GM21528 (cell line): ENCODE results near the gene GTF2F2.

Experiments used
- ATAC-seq: cut with Tn5 transposase; IDR thresholded peaks from one replicate; pipeline ENCODE4 v1.9.1; 2021; ENCODE audit warnings: mild to moderate bottlenecking, moderate library complexity; ENCODE audit not compliant: unreplicated experiment, low FRiP score

GTF2F2 gene

GRCh38 chr13:45328661-45329111, 208.4 kb downstream of the GTF2F2 start:
- ATAC-seq = no peak

- no peak for ATAC-seq
These were observed 210.9 kb downstream of the GTF2F2 start for GRCh38 chr13:45331123-45331619.

DNA sequence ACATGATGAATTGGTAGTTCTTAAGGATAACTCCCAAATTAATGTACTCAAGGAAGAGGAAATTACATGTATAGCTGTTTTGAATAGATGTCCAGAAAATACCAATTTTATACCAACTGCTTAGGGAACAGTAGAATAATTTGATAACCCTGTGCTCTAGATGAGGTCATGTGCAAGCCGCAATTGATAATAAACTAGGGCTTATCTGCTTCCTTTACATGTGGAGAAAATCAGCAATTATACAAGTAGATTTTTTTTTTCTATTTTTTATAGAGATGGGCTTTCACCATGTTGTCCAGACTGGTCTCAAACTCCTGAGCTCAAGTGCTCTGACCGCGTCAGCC, 211.4 kb downstream of the GTF2F2 start:
- no peak for ATAC-seq

GRCh38 chr13:45332036-45332830, 211.9 kb downstream of the GTF2F2 start:
- ATAC-seq = no peak

- ATAC-seq = no peak
These were observed 212.5 kb downstream of the GTF2F2 start for GRCh38 chr13:45332831-45333219.

DNA sequence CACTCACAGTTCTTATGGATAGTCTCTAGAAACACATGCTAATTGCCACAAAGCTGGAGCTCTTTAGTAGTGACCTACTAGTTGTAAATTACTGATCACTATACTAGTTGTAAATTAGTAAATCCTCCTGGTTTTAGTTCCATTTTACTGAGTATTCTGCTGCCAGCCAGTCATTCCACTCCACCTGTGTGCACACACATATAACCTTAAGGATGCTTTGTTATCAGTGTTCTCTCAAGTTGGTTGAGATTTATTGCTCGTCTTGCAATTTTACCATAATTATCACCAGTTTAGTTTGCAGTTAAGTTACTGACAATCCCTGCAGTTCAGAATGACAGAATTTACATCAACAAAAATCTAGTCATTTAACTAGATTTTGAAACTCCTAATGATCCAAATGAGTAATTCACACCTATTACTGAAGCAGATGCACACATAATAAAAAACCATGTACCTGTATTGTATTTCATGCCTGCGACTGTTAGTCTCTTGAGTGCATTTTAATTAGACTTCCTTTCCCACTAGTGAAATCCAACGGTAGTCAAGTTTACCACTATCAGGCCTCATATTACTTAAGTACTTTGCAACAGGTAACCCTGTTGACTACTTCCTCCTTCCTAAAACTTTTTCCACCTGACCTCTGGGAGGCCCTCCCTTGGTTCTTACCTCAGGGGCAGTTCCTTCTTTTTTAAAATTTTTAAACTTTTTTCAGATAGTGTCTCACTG, 213.1 kb downstream of the GTF2F2 start:
- ATAC-seq = no peak
